GM12878 (cell line): ENCODE results near the gene ZNF813. TPM values are rescaled to one million over a fixed set of nuclear protein-coding genes. Genes with fewer than 3 reads are reported as not detected.
A peak's percentile ranks its signal among the peaks of the same experiment; 100 is the strongest.

Source experiments
- CEBPZ ChIP-seq: fragments of 150-350 bp; IDR thresholded peaks from 2 replicates; pipeline ENCODE4 v1.6.1; 2016; ENCODE audit warnings: low read depth, low read length
- CHD4 ChIP-seq: fragments of 200-600 bp; sonication (generic); IDR thresholded peaks from 2 replicates; pipeline ENCODE4 v1.6.1; 2016; ENCODE audit warnings: mild to moderate bottlenecking
- DPF2 ChIP-seq: fragments of 450-650 bp; IDR thresholded peaks from 2 replicates; pipeline ENCODE4 v1.6.1; 2017; ENCODE audit warnings: mild to moderate bottlenecking
- EZH2 ChIP-seq: IDR thresholded peaks from 2 replicates; pipeline ENCODE4 v1.6.1; 2012; ENCODE audit warnings: low read depth, mild to moderate bottlenecking, control low read depth, inconsistent platforms, low read length, borderline replicate concordance; ENCODE audit not compliant: control insufficient read depth
- GABPA ChIP-seq: IDR thresholded peaks from 2 replicates; pipeline ENCODE4 v1.6.1; 2014; ENCODE audit warnings: antibody characterized with exemption, low read depth, mild to moderate bottlenecking, inconsistent platforms
- NBN ChIP-seq: fragments of 450-650 bp; IDR thresholded peaks from 2 replicates; pipeline ENCODE4 v1.6.1; 2016
- RAD21 ChIP-seq: IDR thresholded peaks from 2 replicates; pipeline ENCODE4 v1.6.1; 2011; ENCODE audit warnings: mild to moderate bottlenecking, low read depth, low read length, moderate library complexity; ENCODE audit not compliant: insufficient read depth
- SMC3 ChIP-seq: IDR thresholded peaks from 2 replicates; pipeline ENCODE4 v1.6.1; 2011; ENCODE audit warnings: low read length, improper control_type of control experiment, borderline replicate concordance
- YY1 ChIP-seq: IDR thresholded peaks from 2 replicates; pipeline ENCODE4 v1.6.1; 2011; ENCODE audit warnings: low read depth, mild to moderate bottlenecking, low read length
- ZNF384 ChIP-seq: IDR thresholded peaks from 2 replicates; pipeline ENCODE4 v1.6.1; 2012; ENCODE audit warnings: low read depth, mild to moderate bottlenecking, low read length, improper control_type of control experiment, borderline replicate concordance
- polyA plus RNA-seq, 11 experiments: library from polyadenylated mRNA; depleted of rRNA in 4 of 11; unstranded in 6 of 11; stranded (reverse) in 5 of 11; fragments of >200 nt; fragmentation: Nextera tagmentation in 4 of 11; fragmentation: Illumina TruSeq in 1 of 11; extraction: Ambion mirVana in 4 of 11; extraction: Trizol in 1 of 11; gene quantifications; 1 replicate in 1 of 11; 2 replicates in 10 of 11; pipeline versions ENCODE4 v1.2.1 to v1.2.3, GENCODE V29; 2011 to 2016; ENCODE audit warnings: inconsistent platforms in 2 of 11, missing spikeins in 2 of 11, low read depth in 1 of 11
- total RNA-seq, 4 experiments: library from RNA; depleted of rRNA in 3 of 4; stranded (reverse); fragments of >200 nt in 3 of 4; fragmentation: Illumina TruSeq in 1 of 4; extraction: Trizol in 1 of 4; gene quantifications; 2 replicates each; pipeline versions ENCODE4 v1.2.1 to v1.2.3, GENCODE V29; 2013 to 2021
- TF ChIP-seq, protein P1 (sequence below): IDR thresholded peaks from 2 replicates; pipeline ENCODE4 v1.6.1; 2012; ENCODE audit warnings: improper control_type of control experiment, low read depth, low read length; ENCODE audit not compliant: insufficient replicate concordance
- TF ChIP-seq, protein P2 (sequence below): IDR thresholded peaks from 2 replicates; pipeline ENCODE4 v1.6.1; 2011; ENCODE audit warnings: borderline replicate concordance, low read depth, mild to moderate bottlenecking, moderate library complexity, mixed read lengths, low read length; ENCODE audit not compliant: insufficient read depth; ENCODE audit errors: extremely low read length
- TF ChIP-seq, protein P3 (sequence below): IDR thresholded peaks from 2 replicates; pipeline ENCODE4 v1.6.1; 2012; ENCODE audit warnings: low read depth, low read length, improper control_type of control experiment
- TF ChIP-seq, protein P4 (sequence below): fragments of 450-650 bp; IDR thresholded peaks from 2 replicates; pipeline ENCODE4 v1.6.1; 2017; ENCODE audit warnings: mild to moderate bottlenecking, low read depth, inconsistent platforms; ENCODE audit not compliant: poor library complexity, severe bottlenecking
- TF ChIP-seq, protein P5 (sequence below): IDR thresholded peaks from 2 replicates; pipeline ENCODE4 v1.6.1; 2011; ENCODE audit warnings: low read depth, low read length, improper control_type of control experiment, borderline replicate concordance

Gene ZNF813
- total and polyA plus RNA-seq, 10 of the 15 experiments (the other 5 are each of a cell fraction or from before 2014, with no cell fraction given), result 0.27 to 4.8 (median 2.6) TPM

GRCh38 chr19:53507523-53508442 lies 40.2 kb downstream of the ZNF813 start (continued):
- TF ChIP-seq, protein P1, sequence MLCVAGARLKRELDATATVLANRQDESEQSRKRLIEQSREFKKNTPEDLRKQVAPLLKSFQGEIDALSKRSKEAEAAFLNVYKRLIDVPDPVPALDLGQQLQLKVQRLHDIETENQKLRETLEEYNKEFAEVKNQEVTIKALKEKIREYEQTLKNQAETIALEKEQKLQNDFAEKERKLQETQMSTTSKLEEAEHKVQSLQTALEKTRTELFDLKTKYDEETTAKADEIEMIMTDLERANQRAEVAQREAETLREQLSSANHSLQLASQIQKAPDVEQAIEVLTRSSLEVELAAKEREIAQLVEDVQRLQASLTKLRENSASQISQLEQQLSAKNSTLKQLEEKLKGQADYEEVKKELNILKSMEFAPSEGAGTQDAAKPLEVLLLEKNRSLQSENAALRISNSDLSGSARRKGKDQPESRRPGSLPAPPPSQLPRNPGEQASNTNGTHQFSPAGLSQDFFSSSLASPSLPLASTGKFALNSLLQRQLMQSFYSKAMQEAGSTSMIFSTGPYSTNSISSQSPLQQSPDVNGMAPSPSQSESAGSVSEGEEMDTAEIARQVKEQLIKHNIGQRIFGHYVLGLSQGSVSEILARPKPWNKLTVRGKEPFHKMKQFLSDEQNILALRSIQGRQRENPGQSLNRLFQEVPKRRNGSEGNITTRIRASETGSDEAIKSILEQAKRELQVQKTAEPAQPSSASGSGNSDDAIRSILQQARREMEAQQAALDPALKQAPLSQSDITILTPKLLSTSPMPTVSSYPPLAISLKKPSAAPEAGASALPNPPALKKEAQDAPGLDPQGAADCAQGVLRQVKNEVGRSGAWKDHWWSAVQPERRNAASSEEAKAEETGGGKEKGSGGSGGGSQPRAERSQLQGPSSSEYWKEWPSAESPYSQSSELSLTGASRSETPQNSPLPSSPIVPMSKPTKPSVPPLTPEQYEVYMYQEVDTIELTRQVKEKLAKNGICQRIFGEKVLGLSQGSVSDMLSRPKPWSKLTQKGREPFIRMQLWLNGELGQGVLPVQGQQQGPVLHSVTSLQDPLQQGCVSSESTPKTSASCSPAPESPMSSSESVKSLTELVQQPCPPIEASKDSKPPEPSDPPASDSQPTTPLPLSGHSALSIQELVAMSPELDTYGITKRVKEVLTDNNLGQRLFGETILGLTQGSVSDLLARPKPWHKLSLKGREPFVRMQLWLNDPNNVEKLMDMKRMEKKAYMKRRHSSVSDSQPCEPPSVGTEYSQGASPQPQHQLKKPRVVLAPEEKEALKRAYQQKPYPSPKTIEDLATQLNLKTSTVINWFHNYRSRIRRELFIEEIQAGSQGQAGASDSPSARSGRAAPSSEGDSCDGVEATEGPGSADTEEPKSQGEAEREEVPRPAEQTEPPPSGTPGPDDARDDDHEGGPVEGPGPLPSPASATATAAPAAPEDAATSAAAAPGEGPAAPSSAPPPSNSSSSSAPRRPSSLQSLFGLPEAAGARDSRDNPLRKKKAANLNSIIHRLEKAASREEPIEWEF, result no peak
- TF ChIP-seq, protein P2, sequence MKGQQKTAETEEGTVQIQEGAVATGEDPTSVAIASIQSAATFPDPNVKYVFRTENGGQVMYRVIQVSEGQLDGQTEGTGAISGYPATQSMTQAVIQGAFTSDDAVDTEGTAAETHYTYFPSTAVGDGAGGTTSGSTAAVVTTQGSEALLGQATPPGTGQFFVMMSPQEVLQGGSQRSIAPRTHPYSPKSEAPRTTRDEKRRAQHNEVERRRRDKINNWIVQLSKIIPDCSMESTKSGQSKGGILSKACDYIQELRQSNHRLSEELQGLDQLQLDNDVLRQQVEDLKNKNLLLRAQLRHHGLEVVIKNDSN, result peak; percentile 23
- no peak for TF ChIP-seq CEBPZ
- TF ChIP-seq SMC3, result no peak
- TF ChIP-seq, protein P3, sequence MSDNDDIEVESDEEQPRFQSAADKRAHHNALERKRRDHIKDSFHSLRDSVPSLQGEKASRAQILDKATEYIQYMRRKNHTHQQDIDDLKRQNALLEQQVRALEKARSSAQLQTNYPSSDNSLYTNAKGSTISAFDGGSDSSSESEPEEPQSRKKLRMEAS, result 0 out of 2 replicates have a peak, but pooled peaks have one; percentile 28
- TF ChIP-seq NBN, result peak; percentile 58; the same call in 1 of the 2 replicates
- TF ChIP-seq YY1, result no peak
- no peak for TF ChIP-seq EZH2
- no peak for TF ChIP-seq CHD4
- TF ChIP-seq DPF2, result peak; percentile 71
- TF ChIP-seq GABPA, result no peak
- TF ChIP-seq, protein P4, sequence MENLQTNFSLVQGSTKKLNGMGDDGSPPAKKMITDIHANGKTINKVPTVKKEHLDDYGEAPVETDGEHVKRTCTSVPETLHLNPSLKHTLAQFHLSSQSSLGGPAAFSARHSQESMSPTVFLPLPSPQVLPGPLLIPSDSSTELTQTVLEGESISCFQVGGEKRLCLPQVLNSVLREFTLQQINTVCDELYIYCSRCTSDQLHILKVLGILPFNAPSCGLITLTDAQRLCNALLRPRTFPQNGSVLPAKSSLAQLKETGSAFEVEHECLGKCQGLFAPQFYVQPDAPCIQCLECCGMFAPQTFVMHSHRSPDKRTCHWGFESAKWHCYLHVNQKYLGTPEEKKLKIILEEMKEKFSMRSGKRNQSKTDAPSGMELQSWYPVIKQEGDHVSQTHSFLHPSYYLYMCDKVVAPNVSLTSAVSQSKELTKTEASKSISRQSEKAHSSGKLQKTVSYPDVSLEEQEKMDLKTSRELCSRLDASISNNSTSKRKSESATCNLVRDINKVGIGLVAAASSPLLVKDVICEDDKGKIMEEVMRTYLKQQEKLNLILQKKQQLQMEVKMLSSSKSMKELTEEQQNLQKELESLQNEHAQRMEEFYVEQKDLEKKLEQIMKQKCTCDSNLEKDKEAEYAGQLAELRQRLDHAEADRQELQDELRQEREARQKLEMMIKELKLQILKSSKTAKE, result peak; percentile 77
- TF ChIP-seq, protein P5, sequence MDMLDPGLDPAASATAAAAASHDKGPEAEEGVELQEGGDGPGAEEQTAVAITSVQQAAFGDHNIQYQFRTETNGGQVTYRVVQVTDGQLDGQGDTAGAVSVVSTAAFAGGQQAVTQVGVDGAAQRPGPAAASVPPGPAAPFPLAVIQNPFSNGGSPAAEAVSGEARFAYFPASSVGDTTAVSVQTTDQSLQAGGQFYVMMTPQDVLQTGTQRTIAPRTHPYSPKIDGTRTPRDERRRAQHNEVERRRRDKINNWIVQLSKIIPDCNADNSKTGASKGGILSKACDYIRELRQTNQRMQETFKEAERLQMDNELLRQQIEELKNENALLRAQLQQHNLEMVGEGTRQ, result peak; percentile 66
- no peak for TF ChIP-seq ZNF384
- TF ChIP-seq RAD21, result no peak
